Measurements from ENCODE around the gene ONECUT2. TPM values are rescaled to one million over a fixed set of nuclear protein-coding genes. Genes with fewer than 3 reads are reported as not detected.
"Not testable (repeated sequence)": the region's sequence is repeated elsewhere in the genome, so short reads cannot be mapped to it uniquely, and the experiment has no call there.

ONECUT2 gene
- polyA plus RNA-seq, 1 of the 3 experiments (the other 2 are of a cell fraction) = 0.16 TPM

GRCh38 chr18:57389271-57389670 lies 45.9 kb upstream of the ONECUT2 start:
- no peaks in the 10 kb centered on the region for H3K36me3 ChIP-seq (replicated peaks in 1 of 2; ENCODE audit: control insufficient read depth in 1 of 2, insufficient read depth in 2 of 2, low read length in 1 of 2)
- no peaks in the 10 kb centered on the region for H3K9me2 ChIP-seq
- H3K79me2 ChIP-seq (ENCODE audit: insufficient read depth) = no peaks in the 10 kb centered on the region
- CTCF ChIA-PET = no interaction called here
- no peak for TF ChIP-seq GATA2 (CRISPR knock-in tag; IDR thresholded peaks at IDR 0.05)
- TF ChIP-seq SMC3 (IDR thresholded peaks at IDR 0.05; ENCODE audit: low read depth, low read length) = no peak
- no peaks in the 10 kb centered on the region for H3K27me3 ChIP-seq (ENCODE audit: insufficient read depth)
- H4K20me1 ChIP-seq (ENCODE audit: insufficient read depth) = no peaks in the 10 kb centered on the region
- H3K27ac ChIP-seq (ENCODE audit: low read depth in 2 of 2, low read length in 1 of 2) = no peak overlapping the region
- no peaks in the 10 kb centered on the region for H3K4me1 ChIP-seq (ENCODE audit: control insufficient read depth in 1 of 2, insufficient read depth in 2 of 2, low read depth in 1 of 2, low read length in 1 of 2)
- no peak overlapping the region for H3K9ac ChIP-seq
- no peak overlapping the region for H3K4me3 ChIP-seq (ENCODE audit: low read depth in 2 of 2, low read length in 1 of 2)
- 22% methylated on average over 2 of the region's 2 CpGs for WGBS (ENCODE audit: low lambda C conversion rate)
- no peak overlapping the region for H2AFZ ChIP-seq (ENCODE audit: low read depth)
- H3F3A ChIP-seq (replicated peaks; ENCODE audit: insufficient read depth) = no peaks in the 10 kb centered on the region
- DNase-seq = no peak
- POLR2A ChIA-PET = no interaction called here
- H3K4me2 ChIP-seq = no peak overlapping the region
- H3K9me3 ChIP-seq = no peaks in the 10 kb centered on the region

- CTCF ChIA-PET = no interaction called here
These were observed 45.1 kb upstream of the ONECUT2 start for GRCh38 chr18:57390044-57390443.

GRCh38 chr18:57394749-57395148 lies 40.4 kb upstream of the ONECUT2 start:
- H3K9me2 ChIP-seq; H3K79me2 ChIP-seq (ENCODE audit: insufficient read depth); H4K20me1 ChIP-seq (ENCODE audit: insufficient read depth); CTCF ChIA-PET; H3K4me1 ChIP-seq (ENCODE audit: control insufficient read depth in 1 of 2, insufficient read depth in 2 of 2, low read depth in 1 of 2, low read length in 1 of 2); H2AFZ ChIP-seq (ENCODE audit: low read depth); H3K9ac ChIP-seq; H3F3A ChIP-seq (replicated peaks; ENCODE audit: insufficient read depth); DNase-seq; H3K4me3 ChIP-seq (ENCODE audit: low read depth in 2 of 2, low read length in 1 of 2); H3K27me3 ChIP-seq (ENCODE audit: insufficient read depth); H3K4me2 ChIP-seq; H3K9me3 ChIP-seq; POLR2A ChIA-PET; H3K27ac ChIP-seq (ENCODE audit: low read depth in 2 of 2, low read length in 1 of 2); H3K36me3 ChIP-seq (replicated peaks in 1 of 2; ENCODE audit: control insufficient read depth in 1 of 2, insufficient read depth in 2 of 2, low read length in 1 of 2): not testable (repeated sequence)
- WGBS (ENCODE audit: low lambda C conversion rate) = 17% methylated on average over 1 of the region's 1 CpG

More at GRCh38 chr18:57390044-57390443, 45.1 kb upstream of the ONECUT2 start:
- Histone ChIP-seq H3F3A (replicated peaks; ENCODE audit: insufficient read depth) (no peaks in the 10 kb centered on the region), H3K36me3 (replicated peaks in 1 of 2; ENCODE audit: control insufficient read depth in 1 of 2, insufficient read depth in 2 of 2, low read length in 1 of 2) (no peaks in the 10 kb centered on the region), H3K4me1 (ENCODE audit: control insufficient read depth in 1 of 2, insufficient read depth in 2 of 2, low read depth in 1 of 2, low read length in 1 of 2) (no peaks in the 10 kb centered on the region), H3K9ac (no peak overlapping the region), H4K20me1 (ENCODE audit: insufficient read depth) (no peaks in the 10 kb centered on the region), H3K4me2 (no peak overlapping the region), H2AFZ (ENCODE audit: low read depth) (no peak overlapping the region), H3K9me2 (no peaks in the 10 kb centered on the region), H3K4me3 (ENCODE audit: low read depth in 2 of 2, low read length in 1 of 2) (no peak overlapping the region), H3K79me2 (ENCODE audit: insufficient read depth) (no peaks in the 10 kb centered on the region), H3K9me3 (0 out of 2 replicates have a peak, but pooled peaks cover under 1% of the 10 kb centered on the region), H3K27ac (ENCODE audit: low read depth in 2 of 2, low read length in 1 of 2) (no peak overlapping the region), H3K27me3 (ENCODE audit: insufficient read depth) (no peaks in the 10 kb centered on the region)
- WGBS (ENCODE audit: low lambda C conversion rate) = 0% methylated on average over 1 of the region's 3 CpGs
- TF ChIP-seq EZH2phosphoT487 (IDR thresholded peaks at IDR 0.05; ENCODE audit: borderline replicate concordance, low read depth) (no peak), MAX (IDR thresholded peaks at IDR 0.05; ENCODE audit: low read depth) (no peak), NRF1 (IDR thresholded peaks at IDR 0.05; ENCODE audit: low read depth, low read length) (no peak), FOSL2 (IDR thresholded peaks at IDR 0.05; ENCODE audit: borderline replicate concordance, low read depth) (no peak), ELF1 (IDR thresholded peaks at IDR 0.05) (no peak), FOXM1 (IDR thresholded peaks at IDR 0.05; ENCODE audit: low read depth) (no peak), SMC3 (IDR thresholded peaks at IDR 0.05; ENCODE audit: low read depth, low read length) (no peak), MEF2A (IDR thresholded peaks at IDR 0.05; ENCODE audit: borderline replicate concordance, low read depth) (no peak), USF1 (IDR thresholded peaks at IDR 0.05; ENCODE audit: borderline replicate concordance, low read depth) (no peak), IRF3 (IDR thresholded peaks at IDR 0.05; ENCODE audit: low read depth, low read length) (no peak), RAD21 (IDR thresholded peaks at IDR 0.05; ENCODE audit: low read length) (no peak), GATA2 (CRISPR knock-in tag; IDR thresholded peaks at IDR 0.05) (no peak), CHD2 (IDR thresholded peaks at IDR 0.05; ENCODE audit: low read length, partially characterized antibody) (no peak), YY1 (IDR thresholded peaks at IDR 0.05; ENCODE audit: low read depth) (no peak), MXI1 (IDR thresholded peaks at IDR 0.05; ENCODE audit: low read depth, low read length) (no peak), JUND (IDR thresholded peaks at IDR 0.05) (no peak), TCF12 (IDR thresholded peaks at IDR 0.05) (no peak), CTCF (IDR thresholded peaks at IDR 0.05) (no peak), NFIC (IDR thresholded peaks at IDR 0.05; ENCODE audit: borderline replicate concordance) (no peak)
- DNase-seq = no peak
- POLR2A ChIA-PET = no interaction called here

Data from SK-N-SH (cell line).